ENCODE results near the gene NAA20.

Gene NAA20

DNA sequence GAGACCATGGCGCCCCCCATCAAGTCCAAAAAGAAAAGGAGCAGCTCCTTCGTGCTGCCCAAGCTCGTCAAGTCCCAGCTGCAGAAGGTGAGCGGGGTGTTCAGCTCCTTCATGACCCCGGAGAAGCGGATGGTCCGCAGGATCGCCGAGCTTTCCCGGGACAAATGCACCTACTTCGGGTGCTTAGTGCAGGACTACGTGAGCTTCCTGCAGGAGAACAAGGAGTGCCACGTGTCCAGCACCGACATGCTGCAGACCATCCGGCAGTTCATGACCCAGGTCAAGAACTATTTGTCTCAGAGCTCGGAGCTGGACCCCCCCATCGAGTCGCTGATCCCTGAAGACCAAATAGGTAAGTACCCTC, 41.7 kb upstream of the NAA20 start:
- ChIA-PET POLR2A (interaction anchor here (0.8 to 4.6 kb wide), 13 partner anchors 9 to 347 kb away, joined by 3 to 67 read pairs (median 5); partner anchors contain the start of gene NAA20), CTCF (interaction anchor here (1.2 to 5.4 kb wide), 11 partner anchors 9 to 286 kb away, joined by 3 to 56 read pairs (median 5); no protein-coding TSS in a partner anchor)
- TF ChIP-seq, protein P1, sequence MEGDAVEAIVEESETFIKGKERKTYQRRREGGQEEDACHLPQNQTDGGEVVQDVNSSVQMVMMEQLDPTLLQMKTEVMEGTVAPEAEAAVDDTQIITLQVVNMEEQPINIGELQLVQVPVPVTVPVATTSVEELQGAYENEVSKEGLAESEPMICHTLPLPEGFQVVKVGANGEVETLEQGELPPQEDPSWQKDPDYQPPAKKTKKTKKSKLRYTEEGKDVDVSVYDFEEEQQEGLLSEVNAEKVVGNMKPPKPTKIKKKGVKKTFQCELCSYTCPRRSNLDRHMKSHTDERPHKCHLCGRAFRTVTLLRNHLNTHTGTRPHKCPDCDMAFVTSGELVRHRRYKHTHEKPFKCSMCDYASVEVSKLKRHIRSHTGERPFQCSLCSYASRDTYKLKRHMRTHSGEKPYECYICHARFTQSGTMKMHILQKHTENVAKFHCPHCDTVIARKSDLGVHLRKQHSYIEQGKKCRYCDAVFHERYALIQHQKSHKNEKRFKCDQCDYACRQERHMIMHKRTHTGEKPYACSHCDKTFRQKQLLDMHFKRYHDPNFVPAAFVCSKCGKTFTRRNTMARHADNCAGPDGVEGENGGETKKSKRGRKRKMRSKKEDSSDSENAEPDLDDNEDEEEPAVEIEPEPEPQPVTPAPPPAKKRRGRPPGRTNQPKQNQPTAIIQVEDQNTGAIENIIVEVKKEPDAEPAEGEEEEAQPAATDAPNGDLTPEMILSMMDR (IDR thresholded peaks at IDR 0.05; ENCODE audit: insufficient read depth, low read length, missing control alignments), result no peak
- H3K4me3 ChIP-seq (ENCODE audit: low read depth, low read length), result peak overlapping the region; percentile 90
- DNase-seq (ENCODE audit: low read depth, low spot score), result no peak

DNA sequence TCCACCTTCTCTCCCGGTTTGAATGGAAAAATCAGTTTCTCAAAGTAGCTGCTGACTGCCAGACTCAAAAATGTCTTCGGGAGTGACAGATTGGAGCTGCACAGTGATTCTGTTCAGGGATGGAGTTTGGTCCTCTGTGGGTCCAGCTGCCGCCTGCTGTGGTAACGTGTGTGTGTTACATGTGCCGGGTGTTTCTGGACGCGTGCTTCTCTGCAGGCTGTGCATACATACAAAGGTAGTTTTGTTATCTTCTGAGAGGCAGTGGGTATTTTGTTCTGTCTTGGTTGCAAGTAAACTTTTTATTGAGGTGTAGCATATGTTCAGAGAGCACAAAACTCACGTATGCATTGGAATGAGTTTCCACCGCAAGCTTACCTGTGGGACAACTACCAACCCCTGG, 41.3 kb upstream of the NAA20 start:
- TF ChIP-seq, protein P1 (IDR thresholded peaks at IDR 0.05; ENCODE audit: insufficient read depth, low read length, missing control alignments), result no peak
- ChIA-PET CTCF (interaction anchor here (1.2 to 5.4 kb wide), 11 partner anchors 9 to 287 kb away, joined by 3 to 56 read pairs (median 5); no protein-coding TSS in a partner anchor), POLR2A (interaction anchor here (0.8 to 4.6 kb wide), 9 partner anchors 9 to 219 kb away, joined by 3 to 67 read pairs (median 5); partner anchors contain the start of gene NAA20)
- peak overlapping the region; percentile 90 for H3K4me3 ChIP-seq (ENCODE audit: low read depth, low read length)
- DNase-seq (ENCODE audit: low read depth, low spot score), result no peak

DNA sequence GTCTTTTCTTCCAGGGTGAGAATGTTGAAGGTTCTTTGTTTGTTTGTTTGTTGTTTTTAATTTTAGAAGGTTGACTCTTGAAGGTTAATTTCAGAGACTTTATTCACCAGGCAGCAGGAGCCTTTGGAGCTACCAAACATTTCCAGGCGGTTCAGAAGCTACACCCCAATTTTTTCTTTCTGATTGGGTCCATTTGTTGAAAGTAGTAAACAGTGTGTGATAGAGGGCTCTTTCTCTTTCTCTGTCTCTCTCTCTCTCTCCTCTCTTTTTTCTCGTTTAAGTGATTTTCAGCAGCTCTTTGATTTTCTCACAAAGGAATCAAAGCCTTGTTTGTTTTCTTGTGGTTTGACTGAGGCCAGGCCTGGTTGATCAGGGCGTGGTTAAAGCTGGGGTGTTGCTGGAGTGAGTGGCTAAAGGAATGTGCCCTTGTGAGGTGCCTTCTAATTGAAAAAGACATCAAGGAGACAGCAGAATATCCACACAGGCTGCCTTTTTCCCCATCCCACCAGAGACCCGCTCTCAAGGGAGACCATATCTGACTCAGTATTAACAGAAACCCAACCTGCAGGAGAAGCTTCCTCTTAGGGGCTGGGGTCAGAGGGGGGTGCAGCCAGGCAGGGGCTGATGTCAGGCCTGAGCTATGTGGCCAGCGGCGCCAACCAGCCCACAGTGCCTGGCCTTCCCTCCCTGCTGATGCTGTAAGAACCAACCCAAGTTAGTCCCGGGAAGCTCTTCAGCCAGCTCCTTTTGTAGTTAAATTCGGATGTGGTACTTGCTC, 40.4 kb upstream of the NAA20 start:
- POLR2A ChIA-PET, result interaction anchor here (0.8 to 4.6 kb wide), 13 partner anchors 11 to 1688 kb away, joined by 3 to 67 read pairs (median 3); partner anchors contain the start of genes NAA20, RIN2 and ZNF133
- CTCF ChIA-PET, result interaction anchor here (1.0 to 5.4 kb wide), 8 partner anchors 11 to 284 kb away, joined by 3 to 56 read pairs (median 8); no protein-coding TSS in a partner anchor

DNA sequence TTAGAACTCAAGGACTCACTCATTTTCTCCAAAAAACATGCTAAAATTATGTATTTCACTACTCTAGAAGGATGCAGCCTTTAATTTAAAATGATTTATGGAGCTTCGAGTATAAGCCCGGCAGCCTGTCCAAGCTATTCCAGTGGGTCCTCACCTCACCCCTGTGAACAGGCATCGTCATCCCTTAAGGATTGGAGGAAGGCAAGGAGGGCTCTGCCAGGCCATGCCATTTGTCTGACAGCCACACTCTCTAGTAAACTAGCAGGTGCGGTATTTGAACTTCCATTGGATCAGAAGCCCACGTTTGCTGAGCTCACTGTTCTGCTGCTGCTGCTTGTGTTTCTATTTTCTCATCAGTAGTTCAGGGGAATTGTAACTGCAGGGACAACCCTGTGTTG, 39.8 kb upstream of the NAA20 start:
- CTCF ChIA-PET, result interaction anchor here (1.0 to 5.4 kb wide), 7 partner anchors 12 to 192 kb away, joined by 3 to 56 read pairs (median 4); no protein-coding TSS in a partner anchor
- TF ChIP-seq, protein P1 (IDR thresholded peaks at IDR 0.05; ENCODE audit: insufficient read depth, low read length, missing control alignments), result no peak
- peak overlapping the region; percentile 90 for H3K4me3 ChIP-seq (ENCODE audit: low read depth, low read length)
- DNase-seq (ENCODE audit: low read depth, low spot score), result no peak
- POLR2A ChIA-PET, result interaction anchor here (0.8 to 4.6 kb wide), 11 partner anchors 10 to 1689 kb away, joined by 3 to 67 read pairs (median 3); partner anchors contain the start of genes RIN2 and ZNF133

More for the DNA sequence above, 40.4 kb upstream of the NAA20 start:
- TF ChIP-seq, protein P1 (IDR thresholded peaks at IDR 0.05; ENCODE audit: insufficient read depth, low read length, missing control alignments), result no peak
- peak overlapping the region; percentile 90 for H3K4me3 ChIP-seq (ENCODE audit: low read depth, low read length)
- no peak for DNase-seq (ENCODE audit: low read depth, low spot score)

DNA sequence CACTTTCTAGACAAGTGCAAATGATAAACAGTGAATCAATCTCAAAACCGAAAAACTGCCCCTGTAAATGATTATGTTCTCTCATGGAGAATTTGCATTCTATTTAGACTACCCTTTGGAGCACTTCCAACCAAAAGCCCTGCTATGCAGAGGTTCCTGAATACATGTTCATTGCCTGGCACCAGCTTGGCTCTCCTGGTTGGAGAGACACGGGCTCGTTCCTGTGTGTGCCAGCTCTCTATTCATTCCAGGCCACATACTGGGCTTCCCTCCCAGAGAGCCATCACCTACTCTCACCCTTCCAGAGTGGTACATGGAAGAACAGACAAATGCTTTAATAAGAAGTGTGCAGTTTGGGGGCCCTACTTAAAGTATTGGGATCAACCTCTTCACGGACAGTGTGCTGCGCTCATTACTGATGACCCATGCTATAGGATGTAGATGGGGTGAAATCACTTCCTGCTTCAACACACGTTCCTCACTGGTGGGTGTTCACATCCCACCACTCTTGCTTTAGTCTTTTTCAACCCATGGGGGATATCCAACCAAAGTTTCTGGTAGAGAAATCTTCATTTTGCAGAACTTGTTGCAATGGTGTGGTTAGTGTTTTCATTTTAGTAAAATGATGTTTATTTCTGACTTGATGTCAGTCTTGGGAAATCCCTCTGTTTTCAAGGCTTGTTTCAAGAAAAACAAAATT, 38.5 kb upstream of the NAA20 start:
- ChIA-PET POLR2A (interaction anchor here (0.7 kb wide), 1 partner anchor 16 kb away, joined by 3 read pairs; no protein-coding TSS in a partner anchor), CTCF (interaction anchor here (1.2 to 5.4 kb wide), 2 partner anchors 14 to 40 kb away, joined by 3 to 54 read pairs; no protein-coding TSS in a partner anchor)
- 0 out of 2 replicates have a peak overlapping the region, but pooled peaks have one; percentile 0 for H3K4me3 ChIP-seq (ENCODE audit: low read depth, low read length)
- TF ChIP-seq, protein P1 (IDR thresholded peaks at IDR 0.05; ENCODE audit: insufficient read depth, low read length, missing control alignments), result no peak
- DNase-seq (ENCODE audit: low read depth, low spot score), result no peak

Measured in AG04449 (cell line).